ENCODE measurements around the gene SPACA5.
"Not testable (repeated sequence)": the region's sequence is repeated elsewhere in the genome, so short reads cannot be mapped to it uniquely, and the experiment has no call there.

The SPACA5 gene

GRCh38 chrX:48006688-48007087, at the start of gene SPACA5:
Gene SPACA5, plus strand, starts transcription at chrX:48006988. Its CDS starts 815 bp downstream, at chrX:48007803.
- FAIRE-seq; DNase-seq (ENCODE audit: low spot score): not testable (repeated sequence)

- DNase-seq (ENCODE audit: low spot score); FAIRE-seq: not testable (repeated sequence)
Observed at GRCh38 chrX:47958206-47958605, 48.6 kb upstream of the SPACA5 start.

GRCh38 chrX:47958761-47959342, 47.9 kb upstream of the SPACA5 start:
- no peak for FAIRE-seq

GRCh38 chrX:47960406-47960805, 46.4 kb upstream of the SPACA5 start:
- FAIRE-seq, result no peak

More at GRCh38 chrX:47958761-47959342, 47.9 kb upstream of the SPACA5 start:
- DNase-seq (ENCODE audit: low spot score), result no peak

GRCh38 chrX:47961830-47962229, 45.0 kb upstream of the SPACA5 start:
- not testable (repeated sequence) for FAIRE-seq; DNase-seq (ENCODE audit: low spot score)

More at GRCh38 chrX:47960406-47960805, 46.4 kb upstream of the SPACA5 start:
- DNase-seq (ENCODE audit: low spot score), result no peak

- not testable (repeated sequence) for FAIRE-seq; DNase-seq (ENCODE audit: low spot score)
Observed at GRCh38 chrX:47965526-47965925, 41.3 kb upstream of the SPACA5 start.

GRCh38 chrX:47973235-47973634, 33.6 kb upstream of the SPACA5 start:
- FAIRE-seq (no peak), DNase-seq (ENCODE audit: low spot score) (no peak)

GRCh38 chrX:47976254-47977151, 30.3 kb upstream of the SPACA5 start:
- no peak for DNase-seq (ENCODE audit: low spot score)
- FAIRE-seq, result no peak

GRCh38 chrX:47991263-47992094, 15.3 kb upstream of the SPACA5 start:
- peak; percentile 95 for FAIRE-seq
- peak; percentile 74 for DNase-seq (ENCODE audit: low spot score)

- DNase-seq (ENCODE audit: low spot score), result no peak
Observed at GRCh38 chrX:47992095-47992380, 14.8 kb upstream of the SPACA5 start.

GRCh38 chrX:47992669-47993068, 14.1 kb upstream of the SPACA5 start:
- FAIRE-seq (no peak), DNase-seq (ENCODE audit: low spot score) (no peak)

More at GRCh38 chrX:47992095-47992380, 14.8 kb upstream of the SPACA5 start:
- no peak for FAIRE-seq

- DNase-seq (ENCODE audit: low spot score) (no peak), FAIRE-seq (no peak)
Observed at GRCh38 chrX:48001260-48001659, 5.5 kb upstream of the SPACA5 start.

- no peak for FAIRE-seq
- no peak for DNase-seq (ENCODE audit: low spot score)
Observed at GRCh38 chrX:48002319-48002718, 4.5 kb upstream of the SPACA5 start.

- DNase-seq (ENCODE audit: low spot score) (no peak), FAIRE-seq (no peak)
Observed at GRCh38 chrX:48002929-48003328, 3.9 kb upstream of the SPACA5 start.

GRCh38 chrX:48003367-48003757, 3.4 kb upstream of the SPACA5 start:
- FAIRE-seq (no peak), DNase-seq (ENCODE audit: low spot score) (no peak)

- peak; percentile 79 for DNase-seq (ENCODE audit: low spot score)
- peak; percentile 63 for FAIRE-seq
Observed at GRCh38 chrX:48003758-48004457, 2.9 kb upstream of the SPACA5 start, which contains the start of gene ZNF182. Gene ZNF182, minus strand, starts transcription at chrX:48003989. Its CDS starts 1,380 bp downstream, at chrX:48002609.

GRCh38 chrX:48009445-48009960, 2.7 kb downstream of the SPACA5 start:
- FAIRE-seq; DNase-seq (ENCODE audit: low spot score): not testable (repeated sequence)

GRCh38 chrX:48016583-48017310, 10.0 kb downstream of the SPACA5 start:
- FAIRE-seq; DNase-seq (ENCODE audit: low spot score): not testable (repeated sequence)

GRCh38 chrX:48019892-48020291, 13.1 kb downstream of the SPACA5 start:
- FAIRE-seq; DNase-seq (ENCODE audit: low spot score): not testable (repeated sequence)

- not testable (repeated sequence) for DNase-seq (ENCODE audit: low spot score); FAIRE-seq
Observed at GRCh38 chrX:48020472-48020871, 13.7 kb downstream of the SPACA5 start.

All from RCC 7860 (cell line).